Measurements from ENCODE around the gene TAS2R42.

DNA sequence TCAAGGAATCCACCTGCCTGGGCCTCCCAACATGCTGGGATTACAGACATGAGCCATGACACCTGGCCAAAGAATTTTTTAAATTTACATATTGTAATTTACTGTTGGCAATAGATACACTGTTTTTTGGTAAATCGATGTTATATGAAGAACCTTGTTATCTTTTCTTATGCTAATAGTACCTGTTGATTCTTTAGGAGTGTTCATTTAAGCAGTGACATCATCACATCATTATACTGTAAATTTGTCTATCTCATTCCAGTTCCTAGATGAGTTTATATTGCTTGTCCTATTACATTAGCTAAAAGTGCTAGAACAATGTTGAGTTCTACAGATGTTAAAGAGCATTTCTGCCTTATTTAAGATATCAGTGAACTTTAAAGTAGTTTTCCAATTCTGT lies 39.3 kb downstream of the TAS2R42 start:
- TF ChIP-seq, protein P1, sequence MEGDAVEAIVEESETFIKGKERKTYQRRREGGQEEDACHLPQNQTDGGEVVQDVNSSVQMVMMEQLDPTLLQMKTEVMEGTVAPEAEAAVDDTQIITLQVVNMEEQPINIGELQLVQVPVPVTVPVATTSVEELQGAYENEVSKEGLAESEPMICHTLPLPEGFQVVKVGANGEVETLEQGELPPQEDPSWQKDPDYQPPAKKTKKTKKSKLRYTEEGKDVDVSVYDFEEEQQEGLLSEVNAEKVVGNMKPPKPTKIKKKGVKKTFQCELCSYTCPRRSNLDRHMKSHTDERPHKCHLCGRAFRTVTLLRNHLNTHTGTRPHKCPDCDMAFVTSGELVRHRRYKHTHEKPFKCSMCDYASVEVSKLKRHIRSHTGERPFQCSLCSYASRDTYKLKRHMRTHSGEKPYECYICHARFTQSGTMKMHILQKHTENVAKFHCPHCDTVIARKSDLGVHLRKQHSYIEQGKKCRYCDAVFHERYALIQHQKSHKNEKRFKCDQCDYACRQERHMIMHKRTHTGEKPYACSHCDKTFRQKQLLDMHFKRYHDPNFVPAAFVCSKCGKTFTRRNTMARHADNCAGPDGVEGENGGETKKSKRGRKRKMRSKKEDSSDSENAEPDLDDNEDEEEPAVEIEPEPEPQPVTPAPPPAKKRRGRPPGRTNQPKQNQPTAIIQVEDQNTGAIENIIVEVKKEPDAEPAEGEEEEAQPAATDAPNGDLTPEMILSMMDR (IDR thresholded peaks at IDR 0.05): no peak
- no peak for TF ChIP-seq POLR2A (IDR thresholded peaks at IDR 0.05)

Data from esophagus squamous epithelium (tissue), 4 donors.